ENCODE results near the gene IPO7.

GRCh38 chr11:9462806-9463537, 78.5 kb downstream of the IPO7 start:
- TF ChIP-seq, protein P1, sequence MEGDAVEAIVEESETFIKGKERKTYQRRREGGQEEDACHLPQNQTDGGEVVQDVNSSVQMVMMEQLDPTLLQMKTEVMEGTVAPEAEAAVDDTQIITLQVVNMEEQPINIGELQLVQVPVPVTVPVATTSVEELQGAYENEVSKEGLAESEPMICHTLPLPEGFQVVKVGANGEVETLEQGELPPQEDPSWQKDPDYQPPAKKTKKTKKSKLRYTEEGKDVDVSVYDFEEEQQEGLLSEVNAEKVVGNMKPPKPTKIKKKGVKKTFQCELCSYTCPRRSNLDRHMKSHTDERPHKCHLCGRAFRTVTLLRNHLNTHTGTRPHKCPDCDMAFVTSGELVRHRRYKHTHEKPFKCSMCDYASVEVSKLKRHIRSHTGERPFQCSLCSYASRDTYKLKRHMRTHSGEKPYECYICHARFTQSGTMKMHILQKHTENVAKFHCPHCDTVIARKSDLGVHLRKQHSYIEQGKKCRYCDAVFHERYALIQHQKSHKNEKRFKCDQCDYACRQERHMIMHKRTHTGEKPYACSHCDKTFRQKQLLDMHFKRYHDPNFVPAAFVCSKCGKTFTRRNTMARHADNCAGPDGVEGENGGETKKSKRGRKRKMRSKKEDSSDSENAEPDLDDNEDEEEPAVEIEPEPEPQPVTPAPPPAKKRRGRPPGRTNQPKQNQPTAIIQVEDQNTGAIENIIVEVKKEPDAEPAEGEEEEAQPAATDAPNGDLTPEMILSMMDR (conservative IDR thresholded peaks at IDR 0.05), result no peak
- no peak for TF ChIP-seq ZFX (IDR thresholded peaks at IDR 0.05)
